Kidney (tissue), 14 donors: ENCODE data around the gene GTF2I. TPM values are rescaled to one million over a fixed set of nuclear protein-coding genes. Genes with fewer than 3 reads are reported as not detected.

Source experiments
- DNase-seq, 5 donors: peaks; one replicate each; pipeline ENCODE4 v3.0.0-alpha.2; 2013 to 2020
- FAIRE-seq: peaks from 2 replicates; lab custom pipeline; 2012; peaks lifted over from hg19 to GRCh38; lab: Jason Lieb, UNC
- H3K27ac ChIP-seq, 2 donors: one replicate each; pipeline ENCODE4 v1.7.0; 2013; ENCODE audit warnings: low read depth in 2 of 2, low read length in 2 of 2, inconsistent platforms in 1 of 2
- H3K27me3 ChIP-seq: one replicate; pipeline ENCODE4 v1.7.1; 2013; ENCODE audit warnings: low read length, inconsistent platforms; ENCODE audit not compliant: control insufficient read depth, insufficient read depth
- H3K36me3 ChIP-seq, 3 donors: one replicate each; pipeline versions ENCODE4 v1.7.0 to v1.7.1; 2013; ENCODE audit warnings: low read length in 3 of 3, control low read depth in 1 of 3, inconsistent platforms in 1 of 3; ENCODE audit not compliant: insufficient read depth in 3 of 3, control insufficient read depth in 2 of 3
- H3K4me1 ChIP-seq, 3 donors: one replicate each; pipeline versions ENCODE4 v1.7.0 to v1.7.1; 2013; ENCODE audit warnings: low read length in 3 of 3, inconsistent platforms in 1 of 3, low read depth in 1 of 3; ENCODE audit not compliant: control insufficient read depth in 2 of 3, insufficient read depth in 2 of 3
- H3K4me3 ChIP-seq, 3 donors: one replicate each; pipeline versions ENCODE4 v1.7.0 to v1.8.1; 2013; ENCODE audit warnings: low read length in 3 of 3, control low read depth in 1 of 3, inconsistent platforms in 1 of 3
- H3K9ac ChIP-seq, 3 donors: one replicate each; pipeline versions ENCODE4 v1.7.0 to v1.7.1; 2013; ENCODE audit warnings: low read length in 3 of 3, control low read depth in 1 of 3, inconsistent platforms in 1 of 3
- H3K9me3 ChIP-seq, 3 donors: one replicate each; pipeline versions ENCODE4 v1.7.0 to v1.7.1; 2013; ENCODE audit warnings: low read length in 3 of 3, control low read depth in 1 of 3, inconsistent platforms in 1 of 3; ENCODE audit not compliant: control insufficient read depth in 2 of 3, insufficient read depth in 1 of 3
- intact Hi-C: fragments of 100-400 bp; cut with DNase I; formaldehyde crosslinking; loops from one replicate; pipeline ENCODE4 v1.11.1; 2022
- polyA plus RNA-seq: library from polyadenylated mRNA; stranded (reverse); fragments of 350-450 nt; fragmentation: Illumina TruSeq; extraction: RNeasy Lipid Tissue Mini Kit (QIAGEN cat#74804); gene quantifications from one replicate; pipeline ENCODE4 v1.2.3, GENCODE V29; 2014; ENCODE audit warnings: low read depth, low replicate concordance; ENCODE audit not compliant: insufficient read depth
- total RNA-seq: library from RNA; stranded (reverse); fragmentation: NEBNext Ultra II Directional; extraction: Animal tissue kit (Norgen Biotek cat#: 25700); gene quantifications from one replicate; pipeline ENCODE4 v1.2.1, GENCODE V29; 2021
- TF ChIP-seq, protein P1 (sequence below): IDR thresholded peaks from 3 replicates; pipeline ENCODE4 v1.5.1; 2012; ENCODE audit warnings: mild to moderate bottlenecking, moderate library complexity, borderline replicate concordance; ENCODE audit not compliant: insufficient read depth; ENCODE audit errors: extremely low read depth
- donor health status: control.
- donor health status: control.
- donor health status: control.
- donor health status: control.
- donor health status: control.
- donor health status: DM: yes; HTN: yes; CAD: no.
- donor health status: Normal renal cell carcinoma (clear cell type).

The GTF2I gene
- total and polyA plus RNA-seq, 2 donors from 2014 or later = 31.8 to 241 TPM

DNA sequence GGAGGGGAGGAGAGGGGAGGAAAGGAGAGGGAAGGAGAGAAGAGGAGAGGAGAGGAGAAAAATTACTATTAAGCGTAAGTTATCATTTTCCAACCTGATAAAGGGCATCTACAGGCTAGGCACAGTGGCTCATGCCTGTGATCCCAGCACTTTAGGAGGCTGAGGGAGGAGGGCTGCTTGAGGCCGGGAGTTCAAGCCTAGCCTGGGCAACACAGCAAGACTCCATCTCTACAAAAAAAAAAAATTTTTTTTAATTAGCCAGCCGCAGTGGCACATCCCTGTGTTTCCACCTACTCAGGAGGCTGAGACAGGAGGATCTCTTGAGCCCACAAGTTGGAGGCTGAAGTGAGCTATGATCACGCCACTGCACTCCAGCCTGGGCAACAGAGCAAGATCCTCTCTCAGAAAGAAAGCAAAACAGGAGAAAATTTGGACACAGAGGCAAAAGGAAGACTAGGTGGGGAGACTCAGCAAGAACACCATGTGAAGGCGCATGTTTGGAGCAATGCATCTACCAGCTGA lies 35.2 kb upstream of the GTF2I start:
- Histone ChIP-seq H3K36me3 (no peaks in the 10 kb centered on the region), H3K9me3 (no peaks in the 10 kb centered on the region), H3K4me3 (no peak overlapping the region), H3K4me1 (no peaks in the 10 kb centered on the region), H3K27me3 (no peaks in the 10 kb centered on the region), H3K27ac (no peak overlapping the region), H3K9ac (no peak overlapping the region)
- intact Hi-C loops = no loop called here
- TF ChIP-seq, protein P1, sequence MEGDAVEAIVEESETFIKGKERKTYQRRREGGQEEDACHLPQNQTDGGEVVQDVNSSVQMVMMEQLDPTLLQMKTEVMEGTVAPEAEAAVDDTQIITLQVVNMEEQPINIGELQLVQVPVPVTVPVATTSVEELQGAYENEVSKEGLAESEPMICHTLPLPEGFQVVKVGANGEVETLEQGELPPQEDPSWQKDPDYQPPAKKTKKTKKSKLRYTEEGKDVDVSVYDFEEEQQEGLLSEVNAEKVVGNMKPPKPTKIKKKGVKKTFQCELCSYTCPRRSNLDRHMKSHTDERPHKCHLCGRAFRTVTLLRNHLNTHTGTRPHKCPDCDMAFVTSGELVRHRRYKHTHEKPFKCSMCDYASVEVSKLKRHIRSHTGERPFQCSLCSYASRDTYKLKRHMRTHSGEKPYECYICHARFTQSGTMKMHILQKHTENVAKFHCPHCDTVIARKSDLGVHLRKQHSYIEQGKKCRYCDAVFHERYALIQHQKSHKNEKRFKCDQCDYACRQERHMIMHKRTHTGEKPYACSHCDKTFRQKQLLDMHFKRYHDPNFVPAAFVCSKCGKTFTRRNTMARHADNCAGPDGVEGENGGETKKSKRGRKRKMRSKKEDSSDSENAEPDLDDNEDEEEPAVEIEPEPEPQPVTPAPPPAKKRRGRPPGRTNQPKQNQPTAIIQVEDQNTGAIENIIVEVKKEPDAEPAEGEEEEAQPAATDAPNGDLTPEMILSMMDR = no peak
- FAIRE-seq = no peak
- no peak for DNase-seq

- no peak for FAIRE-seq
- TF ChIP-seq, protein P1 = no peak
Observed at GRCh38 chr7:74623135-74623534, 34.4 kb upstream of the GTF2I start.

DNA sequence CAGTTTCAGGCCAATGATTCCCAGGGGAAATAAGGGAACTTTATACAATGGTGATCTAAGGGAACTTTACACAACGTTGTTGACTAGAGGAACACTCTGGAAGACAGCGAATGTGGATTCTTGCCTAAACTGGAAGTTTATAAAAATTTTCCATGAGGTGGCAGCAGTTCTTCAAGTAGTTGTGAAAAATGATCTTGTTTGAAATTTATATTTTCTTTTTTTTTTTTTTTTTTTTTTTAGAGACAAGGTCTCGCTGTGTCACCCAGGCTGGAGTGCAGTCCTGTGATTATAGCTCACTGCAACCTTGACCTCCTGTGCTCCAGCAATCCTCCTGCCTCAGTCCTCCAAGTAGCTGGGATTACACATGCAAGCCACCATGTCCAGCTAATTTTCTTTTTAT lies 32.1 kb upstream of the GTF2I start:
- Histone ChIP-seq H3K36me3 (no peaks in the 10 kb centered on the region), H3K4me1 (peaks cover 0 to 2% (median 0%) of the 10 kb centered on the region in 3 donors), H3K27ac (no peak overlapping the region), H3K4me3 (no peak overlapping the region), H3K9ac (no peak overlapping the region), H3K9me3 (no peaks in the 10 kb centered on the region), H3K27me3 (no peaks in the 10 kb centered on the region)
- intact Hi-C loops = no loop called here
- TF ChIP-seq, protein P1 = peak; percentile 14
- DNase-seq (peak in 1 of 5 donors; percentile 63), FAIRE-seq (no peak)

More at GRCh38 chr7:74623135-74623534, 34.4 kb upstream of the GTF2I start:
- H3K27me3 ChIP-seq = no peaks in the 10 kb centered on the region
- no peak for DNase-seq
- H3K4me3 ChIP-seq = no peak overlapping the region
- no peaks in the 10 kb centered on the region for H3K9me3 ChIP-seq
- H3K9ac ChIP-seq = no peak overlapping the region
- H3K4me1 ChIP-seq = no peaks in the 10 kb centered on the region
- H3K36me3 ChIP-seq = no peaks in the 10 kb centered on the region
- intact Hi-C loops = no loop called here
- H3K27ac ChIP-seq = no peak overlapping the region
